Stimulated activated CD4-positive, alpha-beta T cell treated with anti-CD3 and anti-CD28 coated beads, Interleukin-15, amount 100 ng/mL, for 24 hours (primary cell): ENCODE results near the gene DDI1.

ENCODE experiments used
- DNase-seq: peaks from one replicate; pipeline ENCODE4 v3.0.0-alpha.2; 2020

The DDI1 gene

GRCh38 chr11:104086621-104087020 lies 50.2 kb downstream of the DDI1 start:
- no peak for DNase-seq
